ENCODE measurements around the gene PCLO. TPM values are rescaled to one million over a fixed set of nuclear protein-coding genes. Genes with fewer than 3 reads are reported as not detected.
A peak's percentile ranks its signal among the peaks of the same experiment; 100 is the strongest.

Gene PCLO
- total RNA-seq: 48.5 TPM

- DNase-seq: peak; percentile 79
These were observed at the start of gene PCLO for GRCh38 chr7:83162402-83163256. TSS of gene PCLO (minus strand) at chr7:83162884. CDS start at chr7:83162592, 292 bp downstream.

- DNase-seq: no peak
These were observed 49.0 kb upstream of the PCLO start for GRCh38 chr7:83211685-83212084.

- DNase-seq: no peak
These were observed 47.8 kb upstream of the PCLO start for GRCh38 chr7:83210479-83210878.

- DNase-seq: no peak
These were observed 42.0 kb upstream of the PCLO start for GRCh38 chr7:83204715-83205114.

- no peak for DNase-seq
These were observed 38.7 kb upstream of the PCLO start for GRCh38 chr7:83201355-83201754.

- DNase-seq: no peak
These were observed 28.1 kb upstream of the PCLO start for GRCh38 chr7:83190659-83191389.

- no peak for DNase-seq
These were observed 16.1 kb upstream of the PCLO start for GRCh38 chr7:83178796-83179195.

GRCh38 chr7:83178066-83178465, 15.4 kb upstream of the PCLO start:
- DNase-seq: no peak

- DNase-seq: no peak
These were observed 11.0 kb upstream of the PCLO start for GRCh38 chr7:83173664-83174063.

- no peak for DNase-seq
These were observed 4.1 kb upstream of the PCLO start for GRCh38 chr7:83166781-83167180.

- no peak for DNase-seq
These were observed 734 bp downstream of the PCLO start for GRCh38 chr7:83161899-83162401.

- DNase-seq: no peak
These were observed 1.5 kb downstream of the PCLO start for GRCh38 chr7:83161186-83161585.

GRCh38 chr7:83159731-83160130, 3.0 kb downstream of the PCLO start:
- no peak for DNase-seq

GRCh38 chr7:83156006-83156405, 6.7 kb downstream of the PCLO start:
- no peak for DNase-seq

- DNase-seq: no peak
These were observed 7.3 kb downstream of the PCLO start for GRCh38 chr7:83155407-83155806.

- DNase-seq: no peak
These were observed 9.3 kb downstream of the PCLO start for GRCh38 chr7:83153419-83153818.

- DNase-seq: no peak
These were observed 12.4 kb downstream of the PCLO start for GRCh38 chr7:83150310-83150709.

- no peak for DNase-seq
These were observed 13.2 kb downstream of the PCLO start for GRCh38 chr7:83149466-83149865.

- DNase-seq: no peak
These were observed 13.9 kb downstream of the PCLO start for GRCh38 chr7:83148776-83149175.

GRCh38 chr7:83143107-83143506, 19.6 kb downstream of the PCLO start:
- DNase-seq: no peak

GRCh38 chr7:83142365-83142764, 20.3 kb downstream of the PCLO start:
- DNase-seq: no peak

GRCh38 chr7:83141927-83142326, 20.8 kb downstream of the PCLO start:
- DNase-seq: no peak

Measured in occipital lobe (tissue), 2 donors.